M059J (cell line): ENCODE measurements around the gene ABHD2. TPM values are rescaled to one million over a fixed set of nuclear protein-coding genes. Genes with fewer than 3 reads are reported as not detected.
A peak's percentile ranks its signal among the peaks of the same experiment; 100 is the strongest.
"Not testable (repeated sequence)": the region's sequence is repeated elsewhere in the genome, so short reads cannot be mapped to it uniquely, and the experiment has no call there.

ENCODE experiments used
- DNase-seq: peaks from one replicate; pipeline ENCODE4 v3.0.0-alpha.2; 2012; ENCODE audit warnings: low read depth
- total RNA-seq: library from RNA; depleted of rRNA; stranded (reverse); fragments of >200 nt; shearing (Covaris generic); gene quantifications from 2 replicates; pipeline ENCODE4 v1.2.3, GENCODE V29; 2014; rRNA removed

ABHD2 gene
- total RNA-seq, 1 experiment from 2014 or later: 60.5 TPM

GRCh38 chr15:89217686-89218376 is 129.6 kb downstream of the ABHD2 start:
- DNase-seq: no peak

- DNase-seq: no peak
Measured at GRCh38 chr15:89218531-89218930, 130.3 kb downstream of the ABHD2 start.

GRCh38 chr15:89221543-89221942 is 133.3 kb downstream of the ABHD2 start, which contains the start of gene RLBP1:
Gene RLBP1 (minus strand): TSS chr15:89221579. CDS start chr15:89218975, 2,604 bp downstream.
- peak; percentile 5 for DNase-seq

- DNase-seq: no peak
Measured at GRCh38 chr15:89225588-89225987, 137.3 kb downstream of the ABHD2 start.

GRCh38 chr15:89226359-89227221 is 138.3 kb downstream of the ABHD2 start:
- no peak for DNase-seq

- no peak for DNase-seq
Measured at GRCh38 chr15:89227425-89227824, 139.2 kb downstream of the ABHD2 start.

GRCh38 chr15:89230277-89230676 is 142.0 kb downstream of the ABHD2 start:
- no peak for DNase-seq

- DNase-seq: no peak
Measured at GRCh38 chr15:89231832-89232231, 143.6 kb downstream of the ABHD2 start.

- not testable (repeated sequence) for DNase-seq
Measured at GRCh38 chr15:89239883-89240810, 151.9 kb downstream of the ABHD2 start.

GRCh38 chr15:89243046-89243690 is 154.9 kb downstream of the ABHD2 start:
- DNase-seq: no peak

- DNase-seq: peak; percentile 90
Measured at GRCh38 chr15:89243691-89244573, 155.7 kb downstream of the ABHD2 start, which contains the start of gene FANCI. Gene FANCI (plus strand): TSS chr15:89243979. CDS start chr15:89247648, 3,669 bp downstream.

- peak; percentile 63 for DNase-seq
Measured at GRCh38 chr15:89244574-89244903, 156.3 kb downstream of the ABHD2 start.

GRCh38 chr15:89247446-89247845 is 159.2 kb downstream of the ABHD2 start:
- DNase-seq: no peak

- no peak for DNase-seq
Measured at GRCh38 chr15:89248584-89248983, 160.3 kb downstream of the ABHD2 start.

GRCh38 chr15:89250142-89250541 is 161.9 kb downstream of the ABHD2 start:
- not testable (repeated sequence) for DNase-seq

Other genes with a start within 250 kb of the ABHD2 start
- 2.2 and 3.2 TPM in 2 replicates for gene HAPLN3, start 192.9 kb upstream of the ABHD2 start, total RNA-seq
- gene MFGE8, start 175.1 kb upstream of the ABHD2 start, total RNA-seq: 83.4 and 99.0 TPM in 2 replicates
- not detected in 2 replicates for gene RLBP1, start 133.1 kb downstream of the ABHD2 start, total RNA-seq
- gene FANCI, start 155.5 kb downstream of the ABHD2 start, total RNA-seq: 53.0 and 72.0 TPM in 2 replicates
- 24.2 and 41.3 TPM in 2 replicates for gene POLG, start 246.4 kb downstream of the ABHD2 start, total RNA-seq